G401 (cell line): ENCODE results near the gene EPC2. TPM values are rescaled to one million over a fixed set of nuclear protein-coding genes. Genes with fewer than 3 reads are reported as not detected.
"Not testable (repeated sequence)": the region's sequence is repeated elsewhere in the genome, so short reads cannot be mapped to it uniquely, and the experiment has no call there.

Experiments
- DNase-seq: peaks from one replicate; pipeline ENCODE4 v3.0.0-alpha.2; 2015; ENCODE audit warnings: low spot score
- in situ Hi-C: cut with HindIII; loops from 2 replicates; pipeline ENCODE4 v1.10.0; 2016; ENCODE audit warnings: low sequenced_read_pairs, mixed read lengths
- total RNA-seq: library from RNA; depleted of rRNA; stranded (reverse); fragments of >200 nt; shearing (Covaris generic); gene quantifications from 2 replicates; pipeline ENCODE4 v1.2.3, GENCODE V29; 2014

The EPC2 gene
- total RNA-seq, 1 experiment from 2014 or later = 16.7 TPM

DNA sequence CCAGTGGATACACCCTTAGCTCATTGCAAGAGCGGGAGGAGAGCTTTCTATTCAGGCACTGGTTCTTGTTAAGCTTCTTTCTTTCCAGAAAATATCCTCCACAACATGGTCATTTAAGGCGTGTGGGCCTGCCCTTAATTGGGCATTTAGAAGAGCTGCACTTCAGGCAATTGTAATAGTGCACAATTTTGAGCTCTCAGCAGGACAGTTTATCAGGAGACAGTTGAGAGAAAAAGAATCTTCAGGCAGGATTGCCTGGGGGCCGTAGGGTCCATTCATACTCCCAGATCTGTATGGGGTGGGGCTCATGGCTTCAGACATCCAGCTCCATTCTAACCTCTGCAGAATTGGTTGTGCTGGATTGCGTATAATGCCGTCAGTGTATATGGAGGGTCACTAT, 6.0 kb upstream of the EPC2 start:
- in situ Hi-C loops = no loop called here
- no peak for DNase-seq

DNA sequence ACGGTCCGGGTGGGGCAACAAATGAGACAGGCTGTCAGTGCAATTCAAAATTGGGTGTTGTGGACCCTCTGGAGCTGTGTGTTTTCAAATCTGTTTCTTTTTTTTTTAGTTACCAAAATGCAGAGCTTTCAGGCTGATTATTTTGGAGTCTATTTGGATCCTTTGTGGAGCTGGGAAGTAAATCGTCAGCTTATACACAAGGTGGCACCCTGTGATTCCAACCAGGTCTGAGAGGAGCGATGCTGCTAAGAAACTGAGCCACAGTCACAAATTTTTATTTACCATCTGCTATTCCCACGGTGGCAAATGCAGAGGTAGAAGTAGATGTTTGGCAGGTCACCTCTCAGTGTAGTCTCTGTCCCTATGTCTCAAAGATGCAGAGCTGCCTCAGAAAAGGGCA, 3.8 kb upstream of the EPC2 start:
- peak; percentile 83 for DNase-seq
- in situ Hi-C loops = no loop called here

- DNase-seq = no peak
- in situ Hi-C loops = no loop called here
Observed at GRCh38 chr2:148642112-148642744, 2.3 kb upstream of the EPC2 start.

DNA sequence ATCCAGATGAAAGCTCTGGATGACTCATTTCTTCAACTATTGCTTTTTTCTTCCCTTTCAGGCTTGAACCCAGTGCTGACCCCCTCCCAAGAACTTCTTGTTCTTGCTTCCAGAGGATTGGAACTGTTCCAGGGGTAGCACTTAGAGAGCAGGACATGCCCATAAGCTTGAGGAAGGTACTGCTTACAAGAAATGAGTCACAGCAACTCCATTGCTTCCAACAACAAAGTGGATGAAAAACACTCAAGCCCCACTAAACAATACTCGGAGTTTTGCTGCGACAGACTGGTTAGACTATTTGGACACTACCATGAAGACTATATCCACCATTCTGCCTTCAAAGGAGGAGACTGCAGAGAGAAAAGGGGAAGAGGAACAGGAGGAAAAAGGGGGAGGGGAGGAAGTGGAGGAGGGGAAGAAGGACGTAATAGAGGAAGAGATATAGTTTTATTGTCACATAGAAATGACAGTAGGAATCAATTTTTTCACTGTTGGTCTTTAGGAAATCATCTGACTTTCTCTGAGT, 1.6 kb upstream of the EPC2 start:
- in situ Hi-C loops = no loop called here

GRCh38 chr2:148643421-148643820, 1.1 kb upstream of the EPC2 start:
- no peak for DNase-seq
- in situ Hi-C loops = no loop called here

More for the DNA sequence above, 1.6 kb upstream of the EPC2 start:
- no peak for DNase-seq

- peak; percentile 96 for DNase-seq
- in situ Hi-C loops = no loop called here
Observed at GRCh38 chr2:148644883-148645538, 460 bp downstream of the EPC2 start.

DNA sequence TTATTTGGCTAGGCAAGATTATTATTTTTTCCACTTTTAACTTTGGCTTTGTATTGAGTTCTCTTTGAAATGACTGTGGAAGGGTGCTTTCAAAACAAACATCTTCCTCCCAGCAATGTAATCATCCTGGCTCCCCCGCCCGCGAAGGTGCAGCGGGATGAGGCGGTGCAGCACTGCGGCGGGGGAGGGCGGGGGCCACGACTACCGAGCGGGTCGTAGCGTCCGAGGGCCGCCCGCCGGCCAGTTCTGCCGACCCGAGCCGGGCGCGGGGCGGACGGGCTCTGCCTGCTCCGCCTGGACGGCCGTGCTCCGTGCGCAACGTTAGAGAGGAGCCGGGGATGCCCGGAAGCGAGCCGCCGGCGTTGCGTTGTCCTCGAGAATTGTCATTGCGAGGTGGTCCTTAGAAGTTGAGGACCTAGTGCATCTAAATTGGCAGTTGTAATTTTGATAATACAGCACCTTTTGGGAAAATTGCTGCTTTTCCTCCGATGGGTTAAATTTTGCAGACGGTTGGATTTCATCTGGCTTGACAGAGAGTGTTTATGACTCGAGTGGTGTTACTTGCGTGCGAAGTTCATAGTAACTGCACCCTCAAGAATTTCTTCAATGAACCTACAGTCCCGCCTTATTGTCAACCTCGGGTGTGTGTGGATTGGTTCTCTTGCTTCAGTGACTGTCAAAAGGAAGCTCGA, 1.1 kb downstream of the EPC2 start:
- in situ Hi-C loops = no loop called here
- peak; percentile 94 for DNase-seq

DNA sequence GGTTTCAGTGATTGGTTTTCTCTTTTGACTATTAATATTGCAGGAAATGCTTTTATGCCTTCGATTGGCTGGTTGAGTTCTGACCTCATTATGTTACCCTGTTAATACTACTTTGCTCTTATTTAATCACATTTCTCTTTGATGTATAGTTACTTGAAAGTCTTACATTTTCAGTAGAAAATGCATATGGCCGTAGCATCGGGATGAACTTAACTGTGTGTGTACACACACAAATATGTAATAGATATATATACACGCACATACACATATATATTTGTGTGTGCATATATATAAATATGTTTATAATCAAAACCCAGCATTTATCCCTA, 1.6 kb downstream of the EPC2 start:
- in situ Hi-C loops = no loop called here

GRCh38 chr2:148647711-148648110, 3.2 kb downstream of the EPC2 start:
- DNase-seq, in situ Hi-C loops: not testable (repeated sequence)

More for the DNA sequence above, 1.6 kb downstream of the EPC2 start:
- no peak for DNase-seq

DNA sequence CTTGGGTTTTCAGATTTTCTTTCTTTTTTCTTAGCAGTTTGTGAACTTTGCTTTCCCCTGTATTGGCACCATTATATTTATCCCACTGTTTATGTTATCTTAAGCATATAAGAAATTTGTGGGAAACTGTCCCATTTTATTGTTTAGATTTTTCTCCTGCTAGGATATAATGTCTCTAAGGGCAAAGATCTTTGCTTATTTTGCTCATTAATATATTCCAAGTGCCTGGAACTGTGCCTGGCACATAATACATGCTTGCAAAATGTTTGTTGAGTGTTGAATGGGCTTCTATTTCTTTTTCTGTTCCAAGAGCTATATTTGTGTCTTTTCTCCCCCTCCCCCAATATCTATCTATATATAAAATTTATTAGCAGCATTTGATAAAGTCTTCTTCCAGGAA, 5.4 kb downstream of the EPC2 start:
- no peak for DNase-seq
- in situ Hi-C loops = no loop called here

DNA sequence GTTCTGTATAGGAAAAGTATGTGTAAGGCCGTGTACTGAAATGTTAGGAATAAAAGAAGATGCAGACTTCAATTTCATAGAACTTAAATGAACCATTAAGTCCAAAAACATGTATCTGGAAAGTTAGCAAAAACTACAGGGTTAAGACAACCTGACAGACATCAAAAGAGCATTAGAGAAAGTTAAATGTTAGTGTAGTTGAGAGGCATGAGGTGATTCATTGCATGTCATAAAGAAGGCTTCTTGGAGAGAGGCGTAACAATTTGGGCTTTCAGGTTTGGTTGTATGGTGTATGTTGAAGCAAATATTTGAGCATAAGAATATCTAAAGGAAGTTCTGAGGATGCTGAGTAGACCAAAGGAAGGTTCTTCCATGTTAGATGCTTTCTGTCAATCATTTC, 6.3 kb downstream of the EPC2 start:
- no peak for DNase-seq

DNA sequence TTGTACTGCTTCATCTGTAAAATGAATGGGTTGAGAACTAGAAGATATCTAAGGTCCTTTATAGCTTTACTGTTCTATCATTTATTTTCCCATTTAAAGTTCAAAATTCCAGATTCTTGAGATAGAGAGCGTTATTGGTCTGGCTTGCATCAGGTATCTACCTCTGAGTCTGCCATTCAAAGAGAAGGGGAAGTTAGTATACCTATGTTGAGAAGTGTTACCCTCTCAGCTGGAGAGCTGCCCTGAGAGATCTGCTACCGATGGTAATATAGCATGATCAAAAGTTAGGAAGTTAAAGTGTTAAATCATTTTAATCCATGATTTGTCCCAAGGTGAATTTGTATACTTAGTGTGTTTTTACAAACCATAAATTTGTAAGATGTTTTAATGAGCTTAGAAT, 7.4 kb downstream of the EPC2 start:
- DNase-seq = no peak
- in situ Hi-C loops = no loop called here

More for the DNA sequence above, 6.3 kb downstream of the EPC2 start:
- in situ Hi-C loops = no loop called here

- DNase-seq = no peak
- in situ Hi-C loops = no loop called here
Observed at GRCh38 chr2:148653437-148653836, 8.9 kb downstream of the EPC2 start.

GRCh38 chr2:148654435-148654834, 9.9 kb downstream of the EPC2 start:
- DNase-seq = no peak
- in situ Hi-C loops = no loop called here

DNA sequence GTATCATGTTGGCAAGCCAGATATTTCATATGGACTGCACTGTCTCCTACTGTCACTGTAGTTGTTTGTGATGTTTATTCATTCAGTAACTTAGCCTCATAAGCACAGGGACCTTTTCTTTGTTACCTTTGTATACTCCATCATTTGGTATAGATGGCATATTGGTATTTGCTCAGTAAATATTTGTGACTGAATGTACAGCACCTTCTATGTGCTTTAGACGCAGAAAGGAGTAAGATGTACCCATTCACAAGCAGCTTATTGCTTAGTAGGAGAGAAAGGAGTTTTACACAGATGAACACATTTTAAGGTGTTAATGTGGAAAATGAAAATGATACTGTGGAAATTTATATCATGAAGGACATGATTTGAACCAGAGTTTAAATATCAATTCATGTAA, 12.0 kb downstream of the EPC2 start:
- in situ Hi-C loops = no loop called here

GRCh38 chr2:148658807-148659722, 14.5 kb downstream of the EPC2 start:
- no peak for DNase-seq
- in situ Hi-C loops = no loop called here

More for the DNA sequence above, 12.0 kb downstream of the EPC2 start:
- DNase-seq = no peak

DNA sequence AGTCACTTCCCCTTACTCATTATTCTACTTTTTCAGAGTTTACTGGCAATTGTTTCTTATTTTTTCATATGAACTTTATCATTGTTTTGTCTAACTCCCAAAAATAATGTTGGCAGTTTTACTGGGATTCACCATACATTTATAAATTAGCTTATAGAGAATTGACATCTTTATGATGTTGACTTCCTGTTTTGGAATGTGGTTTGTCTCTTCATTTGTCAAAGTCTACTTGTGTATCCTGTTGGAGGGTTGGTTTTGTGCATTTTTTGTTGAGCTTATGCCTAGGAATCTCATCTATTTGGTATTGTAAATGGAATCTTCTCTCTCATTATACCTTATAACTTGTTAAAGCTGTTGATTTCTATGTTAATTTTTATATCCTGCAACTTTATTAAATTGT, 16.4 kb downstream of the EPC2 start:
- DNase-seq = no peak
- in situ Hi-C loops = no loop called here

- DNase-seq, in situ Hi-C loops: not testable (repeated sequence)
Observed at GRCh38 chr2:148662332-148662731, 17.8 kb downstream of the EPC2 start.

- DNase-seq = no peak
- in situ Hi-C loops = no loop called here
Observed at GRCh38 chr2:148664229-148664628, 19.7 kb downstream of the EPC2 start.
